K562 (cell line): ENCODE data around the gene FOXN3. TPM values are rescaled to one million over a fixed set of nuclear protein-coding genes. Genes with fewer than 3 reads are reported as not detected.

Source experiments
- ATAC-seq: fragments of 200-7000 bp; cut with Tn5 transposase; 3 replicates; pipeline ENCODE4 v1.9.1; 2020; ENCODE audit warnings: moderate library complexity
- BruUV-seq: library from RNA; stranded (reverse); fragments of 400-500 nt; replicated peaks from 2 replicates; lab custom pipeline; 2021; lab: Mats Ljungman, UMichigan
- CTCF ChIA-PET: fragments of 300-600 bp; formaldehyde crosslinking; extraction: SDS; loops from one replicate; lab custom pipeline; 2021; ENCODE audit warnings: low intra/inter-chr PET ratio; lab: Yijun Ruan, JAX
- POLR2A ChIA-PET: fragments of 300-600, 350-650 bp; sonication (Branson Sonifier 250); formaldehyde crosslinking; extraction: SDS; loops from one replicate; lab custom pipeline; 2021; ENCODE audit warnings: antibody characterized with exemption, inconsistent platforms; lab: Yijun Ruan, JAX
- DNase-seq, 4 experiments: peaks; one replicate each; pipeline versions ENCODE4 v3.0.0 to v3.0.0-alpha.2; 2011 to 2018; ENCODE audit warnings: low spot score in 3 of 4, mixed read lengths in 3 of 4; ENCODE audit errors: extremely low read depth in 1 of 4
- FAIRE-seq: peaks from 2 replicates; lab custom pipeline; 2011; peaks lifted over from hg19 to GRCh38; lab: Jason Lieb, UNC
- H2AFZ ChIP-seq: 2 replicates; pipeline ENCODE4 v1.6.0; 2011; ENCODE audit warnings: low read depth, low read length, control low read depth, inconsistent platforms
- H3K27ac ChIP-seq: fragments of 200-600 bp; 3 replicates; pipeline ENCODE4 v1.8.0; 2011; ENCODE audit warnings: low read depth, mild to moderate bottlenecking, control low read depth, inconsistent platforms, low read length, moderate library complexity, mixed read lengths; ENCODE audit errors: extremely low read depth
- H3K27me3 ChIP-seq, 2 experiments: fragments of 300-600 bp in 1 of 2; 2 replicates in 1 of 2; 3 replicates in 1 of 2; pipeline versions ENCODE4 v1.6.0 to v1.8.0; 2011; ENCODE audit warnings: inconsistent platforms in 2 of 2, low read length in 2 of 2, mild to moderate bottlenecking in 1 of 2, mixed read lengths in 1 of 2, moderate library complexity in 1 of 2; ENCODE audit not compliant: control insufficient read depth in 2 of 2, insufficient read depth in 2 of 2
- H3K36me3 ChIP-seq: fragments of 300-600 bp; 3 replicates; pipeline ENCODE4 v1.8.0; 2011; ENCODE audit warnings: mild to moderate bottlenecking, low read length, inconsistent platforms; ENCODE audit not compliant: control insufficient read depth, insufficient read depth
- H3K4me1 ChIP-seq, 2 experiments: fragments of 200-600 bp in 1 of 2; replicated peaks in 1 of 2; 2 replicates in 1 of 2; 3 replicates in 1 of 2; pipeline versions ENCODE4 v1.5.1 to v1.8.0; 2011; ENCODE audit warnings: inconsistent platforms in 2 of 2, low read length in 2 of 2, mild to moderate bottlenecking in 1 of 2, mixed read lengths in 1 of 2, moderate library complexity in 1 of 2; ENCODE audit not compliant: control insufficient read depth in 2 of 2, insufficient read depth in 2 of 2
- H3K4me2 ChIP-seq: 2 replicates; pipeline ENCODE4 v1.6.1; 2011; ENCODE audit warnings: low read length, control low read depth, inconsistent platforms, mixed read lengths; ENCODE audit not compliant: insufficient read depth
- H3K4me3 ChIP-seq: fragments of 200-600 bp; sonication (generic), shearing (Covaris generic); 2 replicates; pipeline ENCODE4 v1.5.1; 2016; ENCODE audit warnings: control low read depth, inconsistent platforms
- H3K79me2 ChIP-seq: fragments of 200-600 bp; 3 replicates; pipeline ENCODE4 v1.8.0; 2011; ENCODE audit warnings: low read length, inconsistent platforms; ENCODE audit not compliant: control insufficient read depth, insufficient read depth
- H3K9ac ChIP-seq, 2 experiments: 2 replicates each; pipeline versions ENCODE4 v1.6.0 to v1.6.1; 2011; ENCODE audit warnings: low read depth in 2 of 2, low read length in 2 of 2, control low read depth in 1 of 2, inconsistent platforms in 1 of 2, mild to moderate bottlenecking in 1 of 2, mixed read lengths in 1 of 2; ENCODE audit not compliant: insufficient read depth in 1 of 2
- H3K9me1 ChIP-seq: one replicate; pipeline ENCODE4 v1.6.0; 2011; ENCODE audit warnings: inconsistent platforms, mild to moderate bottlenecking, low read length, moderate library complexity; ENCODE audit not compliant: control insufficient read depth, insufficient read depth
- H3K9me3 ChIP-seq: replicated peaks from 2 replicates; pipeline ENCODE4 v1.5.1; 2011; ENCODE audit warnings: low read depth, low read length, inconsistent platforms; ENCODE audit not compliant: control insufficient read depth, insufficient read depth
- H4K20me1 ChIP-seq: replicated peaks from 2 replicates; pipeline ENCODE4 v1.6.1; 2011; ENCODE audit warnings: low read length, inconsistent platforms, mixed read lengths; ENCODE audit not compliant: control insufficient read depth, insufficient read depth
- XRCC3 ChIP-seq: fragments of 450-650 bp; IDR thresholded peaks from 2 replicates; pipeline ENCODE4 v1.6.1; 2017; ENCODE audit warnings: mild to moderate bottlenecking, moderate library complexity
- WGBS: fragments of 100-300 bp; shearing (Covaris generic); methylation state at CpG from one replicate; pipeline ENCODE4 v1.1.6; 2016; ENCODE audit warnings: low coverage, mixed read lengths; ENCODE audit not compliant: insufficient coverage; ENCODE audit errors: missing lambda C conversion rate; 5-methylcytosine and 5-hydroxymethylcytosine counted together
- in situ Hi-C: fragments of 300-500 bp; cut with MboI; formaldehyde crosslinking; loops from 4 replicates; pipeline ENCODE4 v1.15.0; 2018; ENCODE audit warnings: inconsistent platforms, mixed read lengths
- intact Hi-C: fragments of 100-400 bp; cut with micrococcal nuclease; formaldehyde crosslinking; loops from 2 replicates; pipeline ENCODE4 v1.14.2; 2022
- polyA plus RNA-seq, 8 experiments: library from polyadenylated mRNA; depleted of rRNA in 4 of 8; stranded (reverse) in 5 of 8; unstranded in 3 of 8; fragments of >200 nt; fragmentation: Nextera tagmentation in 2 of 8; fragmentation: Illumina TruSeq in 1 of 8; extraction: Ambion mirVana in 2 of 8; extraction: Trizol in 1 of 8; gene quantifications; 2 replicates each; pipeline versions ENCODE4 v1.2.1 to v1.2.3, GENCODE V29; 2011 to 2014; ENCODE audit warnings: inconsistent platforms in 1 of 8, missing spikeins in 1 of 8
- total RNA-seq, 7 experiments: library from RNA; depleted of rRNA in 6 of 7; stranded (reverse); fragments of >200 nt in 6 of 7; fragmentation: Illumina TruSeq in 2 of 7; extraction: Trizol in 2 of 7; gene quantifications; 2 replicates each; pipeline versions ENCODE4 v1.2.1 to v1.2.3, GENCODE V29; 2011 to 2021; ENCODE audit warnings: low replicate concordance in 1 of 7
- TF ChIP-seq, protein P1 (sequence below): sonication (generic); formaldehyde crosslinking; IDR thresholded peaks from 2 replicates; pipeline ENCODE4 v1.8.0; 2022; ENCODE audit warnings: missing genetic modification reagents, mild to moderate bottlenecking, borderline replicate concordance

The FOXN3 gene
- total and polyA plus RNA-seq, 9 of the 15 experiments (the other 6 are each of a cell fraction or from before 2014, with no cell fraction given): 0.07 to 1.3 (median 0.40) TPM

GRCh38 chr14:89430391-89431236 lies 13.6 kb upstream of the FOXN3 start:
- BruUV-seq: no TSS peak
- DNase-seq (no peak), FAIRE-seq (no peak)
- intact Hi-C loops: no loop called here
- no peak overlapping the region for H2AFZ ChIP-seq
- H3K79me2 ChIP-seq: no peaks in the 10 kb centered on the region
- no peaks in the 10 kb centered on the region for H3K4me1 ChIP-seq
- CTCF ChIA-PET: no interaction called here
- H3K4me2 ChIP-seq: no peak overlapping the region
- H3K4me3 ChIP-seq: no peak overlapping the region
- H3K9me1 ChIP-seq: no peaks in the 10 kb centered on the region
- H3K9me3 ChIP-seq: no peaks in the 10 kb centered on the region
- H3K27me3 ChIP-seq: peaks cover 0 to 11% of the 10 kb centered on the region in 2 experiments; a peak in 4 of 5 replicates
- TF ChIP-seq XRCC3: no peak
- TF ChIP-seq, protein P1, sequence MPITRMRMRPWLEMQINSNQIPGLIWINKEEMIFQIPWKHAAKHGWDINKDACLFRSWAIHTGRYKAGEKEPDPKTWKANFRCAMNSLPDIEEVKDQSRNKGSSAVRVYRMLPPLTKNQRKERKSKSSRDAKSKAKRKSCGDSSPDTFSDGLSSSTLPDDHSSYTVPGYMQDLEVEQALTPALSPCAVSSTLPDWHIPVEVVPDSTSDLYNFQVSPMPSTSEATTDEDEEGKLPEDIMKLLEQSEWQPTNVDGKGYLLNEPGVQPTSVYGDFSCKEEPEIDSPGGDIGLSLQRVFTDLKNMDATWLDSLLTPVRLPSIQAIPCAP (CRISPR knock-in tag): no peak
- TF ChIP-seq, all 486 proteins: peak for 0
- H3K9ac ChIP-seq: no peak overlapping the region
- no peaks in the 10 kb centered on the region for H3K36me3 ChIP-seq
- in situ Hi-C loops: no loop called here
- H3K27ac ChIP-seq: no peak overlapping the region
- POLR2A ChIA-PET: no interaction called here
- WGBS: 5% methylated on average over 7 of the region's 9 CpGs
- ATAC-seq: no peak
- H4K20me1 ChIP-seq: no peaks in the 10 kb centered on the region
